ENCODE data around the gene MPV17L2. TPM values are rescaled to one million over a fixed set of nuclear protein-coding genes. Genes with fewer than 3 reads are reported as not detected.

Gene MPV17L2
- total RNA-seq, 2 experiments from 2014 or later: 8.5 to 9.6 TPM

DNA sequence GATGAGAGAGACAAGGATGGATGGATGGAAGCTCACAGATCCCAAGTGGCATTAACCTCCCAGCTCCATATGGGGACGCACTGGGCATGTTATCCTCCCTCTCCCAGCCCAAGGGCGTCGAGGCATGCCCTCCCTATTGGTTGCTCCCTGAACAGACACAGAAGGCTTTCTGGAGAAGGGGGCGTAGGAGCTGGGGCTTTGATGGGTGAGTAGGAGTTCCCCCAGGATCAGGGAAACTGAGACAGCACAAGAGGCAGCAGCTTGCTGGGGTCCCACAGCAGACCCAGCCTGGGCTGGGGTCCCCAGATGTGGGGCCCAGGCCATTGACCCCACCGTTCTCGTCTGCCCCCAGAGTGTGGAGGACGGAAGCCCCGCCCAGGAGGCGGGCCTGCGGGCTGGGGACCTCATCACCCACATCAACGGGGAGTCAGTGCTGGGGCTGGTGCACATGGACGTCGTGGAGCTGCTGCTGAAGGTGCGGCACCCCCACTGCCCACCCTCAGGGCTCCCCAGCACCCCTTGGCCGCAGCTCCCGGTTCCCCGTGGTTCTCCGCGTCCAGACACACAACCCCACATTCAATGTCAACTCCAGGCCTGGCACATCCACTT, 47.5 kb upstream of the MPV17L2 start:
- no peak overlapping the region for H3K27ac Mint-ChIP-seq
- H3K36me3 Mint-ChIP-seq (ENCODE audit: low read depth): peaks cover 36% of the 10 kb centered on the region
- no peak for ATAC-seq
- CTCF ChIA-PET: interaction anchor here (1.1 kb wide), 2 partner anchors 16 to 22 kb away, joined by 3 read pairs; no protein-coding TSS in a partner anchor
- intact Hi-C loops (cut with micrococcal nuclease): no loop called here
- POLR2A ChIA-PET: interaction anchor here (0.8 to 1.4 kb wide), 2 partner anchors 11 to 17 kb away, joined by 3 read pairs; no protein-coding TSS in a partner anchor
- TF ChIP-seq CTCF (IDR thresholded peaks at IDR 0.05): no peak
- H3K9me3 Mint-ChIP-seq: no peaks in the 10 kb centered on the region
- no peaks in the 10 kb centered on the region for H3K27me3 Mint-ChIP-seq
- no peaks in the 10 kb centered on the region for H3K4me1 Mint-ChIP-seq (ENCODE audit: low read depth)
- H3K4me3 Mint-ChIP-seq: no peak overlapping the region
- no peak for DNase-seq

DNA sequence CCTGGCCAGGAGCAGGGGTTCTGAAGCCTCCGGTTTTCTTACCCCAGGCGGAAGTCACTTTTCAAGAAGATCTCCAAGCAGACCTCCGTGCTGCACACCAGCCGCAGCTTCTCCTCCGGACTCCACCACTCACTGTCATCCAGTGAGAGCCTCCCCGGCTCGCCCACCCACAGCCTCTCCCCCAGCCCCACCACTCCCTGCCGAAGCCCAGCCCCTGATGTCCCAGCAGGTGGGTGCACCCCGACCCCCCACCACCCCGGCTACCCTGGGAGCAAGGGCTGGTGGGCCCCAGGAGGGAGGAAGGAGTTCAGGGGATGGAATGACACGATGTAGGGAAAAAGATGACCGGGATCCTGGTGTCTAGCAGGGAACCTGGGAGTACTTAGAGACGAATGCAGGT, 45.6 kb upstream of the MPV17L2 start:
- ChIA-PET CTCF (no interaction called here), POLR2A (no interaction called here)
- intact Hi-C loops (cut with micrococcal nuclease): no loop called here
- no peak for TF ChIP-seq CTCF (IDR thresholded peaks at IDR 0.05)
- Mint-ChIP-seq H3K4me1 (ENCODE audit: low read depth) (peaks cover 7% of the 10 kb centered on the region), H3K27me3 (no peaks in the 10 kb centered on the region), H3K36me3 (ENCODE audit: low read depth) (peaks cover 33% of the 10 kb centered on the region), H3K4me3 (no peak overlapping the region), H3K9me3 (no peaks in the 10 kb centered on the region), H3K27ac (no peak overlapping the region)
- DNase-seq (no peak), ATAC-seq (no peak)

- ATAC-seq (no peak), DNase-seq (no peak)
- no peak for TF ChIP-seq CTCF (IDR thresholded peaks at IDR 0.05)
- CTCF ChIA-PET: interaction anchor here (1.6 kb wide), 1 partner anchor 36 kb away, joined by 5 read pairs; no protein-coding TSS in a partner anchor
- Mint-ChIP-seq H3K9me3 (no peaks in the 10 kb centered on the region), H3K27me3 (no peaks in the 10 kb centered on the region), H3K27ac (no peak overlapping the region), H3K4me1 (ENCODE audit: low read depth) (peaks cover 15% of the 10 kb centered on the region), H3K4me3 (no peak overlapping the region), H3K36me3 (ENCODE audit: low read depth) (peaks cover 23% of the 10 kb centered on the region)
- intact Hi-C loops (cut with micrococcal nuclease): no loop called here
- POLR2A ChIA-PET: interaction anchor here (0.6 to 1.6 kb wide), 3 partner anchors 8 to 42 kb away, joined by 3 to 4 read pairs (median 4); no protein-coding TSS in a partner anchor
Measured at GRCh38 chr19:18149596-18149975, 43.4 kb upstream of the MPV17L2 start.

DNA sequence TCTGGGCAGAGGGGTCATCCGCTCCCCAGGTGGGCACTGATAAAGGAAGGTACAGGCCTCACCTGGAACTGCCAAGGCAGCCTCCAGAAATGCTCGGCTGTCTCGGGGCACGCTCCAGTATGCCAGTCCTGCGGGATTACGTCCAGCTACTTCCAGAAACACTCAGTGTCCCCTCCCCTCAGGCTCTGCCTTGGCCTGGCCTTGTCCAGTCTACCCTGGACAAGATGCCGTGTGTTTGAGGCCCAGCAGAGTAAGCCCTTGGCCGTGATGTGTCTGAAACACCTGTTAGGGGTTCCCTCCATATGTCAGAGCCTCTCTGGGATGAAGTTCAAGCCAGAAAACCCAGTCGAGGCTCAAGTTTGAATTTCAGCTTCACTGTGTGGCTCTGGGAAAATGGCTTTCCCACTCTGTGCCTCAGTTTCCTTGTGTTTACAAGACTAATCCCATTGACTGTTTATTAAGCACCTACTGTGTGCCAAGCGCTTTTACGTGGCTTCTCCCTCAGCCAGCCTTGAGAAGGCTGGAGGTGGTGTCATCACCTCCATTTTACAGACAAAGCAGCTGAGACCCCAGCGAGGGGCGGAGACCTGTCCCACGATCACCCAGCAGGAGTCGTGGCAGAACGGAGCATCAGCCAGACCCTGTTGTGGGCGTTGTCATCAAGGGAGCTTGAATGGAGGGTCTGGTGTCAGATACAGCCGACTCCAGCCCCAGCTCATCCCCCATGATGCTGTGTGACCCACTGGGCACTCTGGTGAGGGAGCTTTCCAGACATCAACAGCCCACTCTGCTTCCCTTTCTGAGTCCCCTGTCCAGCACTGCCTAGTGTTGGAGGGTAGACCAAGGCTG, 42.0 kb upstream of the MPV17L2 start:
- TF ChIP-seq CTCF (IDR thresholded peaks at IDR 0.05): no peak
- Mint-ChIP-seq H3K36me3 (ENCODE audit: low read depth) (peaks cover 16% of the 10 kb centered on the region), H3K4me3 (peak overlapping the region; percentile 83), H3K4me1 (ENCODE audit: low read depth) (peaks cover 15% of the 10 kb centered on the region), H3K27ac (peak overlapping the region; percentile 96), H3K27me3 (no peaks in the 10 kb centered on the region), H3K9me3 (no peaks in the 10 kb centered on the region)
- intact Hi-C loops (cut with micrococcal nuclease): loop anchor here (10.0 kb wide), 1 partner anchor 146 kb away; the partner anchor contains the start of gene ARRDC2
- ChIA-PET CTCF (interaction anchor here (0.9 to 2.9 kb wide), 10 partner anchors 10 to 143 kb away, joined by 3 to 20 read pairs (median 4); partner anchors contain the start of genes ARRDC2 and RAB3A), POLR2A (interaction anchor here (0.6 to 2.8 kb wide), 15 partner anchors 10 to 768 kb away, joined by 3 to 18 read pairs (median 4); partner anchors contain the start of genes COPE, IL12RB1, JUND and MAST3)
- DNase-seq (no peak), ATAC-seq (no peak)

Data from activated CD8-positive, alpha-beta T cell treated with anti-CD3 and anti-CD28 coated beads for 36 hours (primary cell).